Neutrophil (primary cell): ENCODE results near the gene DDO.

Source experiments
- H3K27ac ChIP-seq: fragments of 200-600 bp; sonication (generic); 2 replicates; pipeline ENCODE4 v1.5.1; 2016; ENCODE audit warnings: mild to moderate bottlenecking, moderate library complexity
- H3K27me3 ChIP-seq: fragments of 200-600 bp; sonication (generic); 2 replicates; pipeline ENCODE4 v1.6.0; 2016; ENCODE audit warnings: mild to moderate bottlenecking
- H3K36me3 ChIP-seq: fragments of 200-600 bp; sonication (generic); 2 replicates; pipeline ENCODE4 v1.5.1; 2017
- H3K4me1 ChIP-seq, 2 experiments: fragments of 200-600 bp in 1 of 2; sonication (generic) in 1 of 2; 1 replicate in 1 of 2; 2 replicates in 1 of 2; pipeline versions ENCODE4 v1.5.1 to v1.6.1; 2013 to 2016; ENCODE audit warnings: low read depth in 1 of 2, low read length in 1 of 2, mild to moderate bottlenecking in 1 of 2, moderate library complexity in 1 of 2; ENCODE audit not compliant: control insufficient read depth in 1 of 2, insufficient read depth in 1 of 2
- H3K4me3 ChIP-seq, 2 experiments: fragments of 200-600 bp in 1 of 2; sonication (generic) in 1 of 2; 1 replicate in 1 of 2; 2 replicates in 1 of 2; pipeline ENCODE4 v1.5.1; 2013 to 2016; ENCODE audit warnings: low read depth in 1 of 2, low read length in 1 of 2, mild to moderate bottlenecking in 1 of 2, moderate library complexity in 1 of 2
- H3K9me3 ChIP-seq: fragments of 200-600 bp; sonication (generic); 2 replicates; pipeline ENCODE4 v1.5.1; 2016
- TF ChIP-seq, protein P1 (sequence below): fragments of 200-600 bp; sonication (generic); IDR thresholded peaks from 2 replicates; pipeline ENCODE4 v1.5.1; 2016; ENCODE audit warnings: antibody characterized with exemption

DDO gene

DNA sequence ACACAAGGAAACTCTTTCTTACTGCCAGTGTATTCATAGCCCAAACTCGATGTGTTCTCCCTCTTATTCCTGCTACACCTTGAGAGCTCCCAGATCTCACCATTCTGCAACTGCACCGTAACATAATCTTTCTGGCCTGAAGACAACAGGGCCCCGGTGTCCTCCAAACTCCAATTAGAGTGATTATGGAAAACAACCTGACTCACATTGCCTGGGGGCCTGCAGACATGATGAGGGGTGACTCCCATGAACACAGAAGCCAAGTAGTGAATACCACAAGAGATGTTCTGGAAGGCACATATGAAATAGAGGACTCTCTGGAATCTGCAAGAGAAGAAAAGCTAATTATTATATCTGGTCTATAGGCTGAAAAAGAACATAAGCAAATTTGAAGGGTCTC is 41.3 kb upstream of the DDO start:
- H3K27ac ChIP-seq, result no peak overlapping the region
- TF ChIP-seq, protein P1, sequence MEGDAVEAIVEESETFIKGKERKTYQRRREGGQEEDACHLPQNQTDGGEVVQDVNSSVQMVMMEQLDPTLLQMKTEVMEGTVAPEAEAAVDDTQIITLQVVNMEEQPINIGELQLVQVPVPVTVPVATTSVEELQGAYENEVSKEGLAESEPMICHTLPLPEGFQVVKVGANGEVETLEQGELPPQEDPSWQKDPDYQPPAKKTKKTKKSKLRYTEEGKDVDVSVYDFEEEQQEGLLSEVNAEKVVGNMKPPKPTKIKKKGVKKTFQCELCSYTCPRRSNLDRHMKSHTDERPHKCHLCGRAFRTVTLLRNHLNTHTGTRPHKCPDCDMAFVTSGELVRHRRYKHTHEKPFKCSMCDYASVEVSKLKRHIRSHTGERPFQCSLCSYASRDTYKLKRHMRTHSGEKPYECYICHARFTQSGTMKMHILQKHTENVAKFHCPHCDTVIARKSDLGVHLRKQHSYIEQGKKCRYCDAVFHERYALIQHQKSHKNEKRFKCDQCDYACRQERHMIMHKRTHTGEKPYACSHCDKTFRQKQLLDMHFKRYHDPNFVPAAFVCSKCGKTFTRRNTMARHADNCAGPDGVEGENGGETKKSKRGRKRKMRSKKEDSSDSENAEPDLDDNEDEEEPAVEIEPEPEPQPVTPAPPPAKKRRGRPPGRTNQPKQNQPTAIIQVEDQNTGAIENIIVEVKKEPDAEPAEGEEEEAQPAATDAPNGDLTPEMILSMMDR, result no peak
- no peak overlapping the region for H3K4me3 ChIP-seq
- H3K27me3 ChIP-seq, result no peaks in the 10 kb centered on the region
- H3K36me3 ChIP-seq, result peaks cover 12% of the 10 kb centered on the region
- no peaks in the 10 kb centered on the region for H3K9me3 ChIP-seq
- H3K4me1 ChIP-seq, result no peaks in the 10 kb centered on the region

DNA sequence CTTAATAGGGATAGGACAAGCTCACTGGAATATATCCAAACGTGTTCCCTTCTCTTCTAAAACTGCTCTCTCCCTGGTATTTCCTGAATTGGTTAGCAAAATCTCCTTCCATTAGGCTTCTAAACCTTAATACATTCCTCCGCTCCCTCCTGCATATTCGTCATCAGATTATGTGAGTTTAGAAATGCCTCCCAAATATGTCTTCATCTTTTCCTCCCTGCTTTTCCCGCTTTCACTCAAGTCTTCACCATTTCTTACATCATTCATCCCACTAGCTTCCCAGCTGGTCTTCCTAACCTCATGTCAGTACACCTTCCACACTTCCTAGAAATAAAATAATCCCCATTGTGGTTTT is 34.1 kb upstream of the DDO start:
- no peaks in the 10 kb centered on the region for H3K27me3 ChIP-seq
- no peaks in the 10 kb centered on the region for H3K36me3 ChIP-seq
- no peaks in the 10 kb centered on the region for H3K9me3 ChIP-seq
- no peak overlapping the region for H3K4me3 ChIP-seq
- TF ChIP-seq, protein P1, result no peak
- H3K4me1 ChIP-seq, result peaks cover 18 to 19% of the 10 kb centered on the region in 2 experiments
- peak overlapping the region; percentile 28 for H3K27ac ChIP-seq

DNA sequence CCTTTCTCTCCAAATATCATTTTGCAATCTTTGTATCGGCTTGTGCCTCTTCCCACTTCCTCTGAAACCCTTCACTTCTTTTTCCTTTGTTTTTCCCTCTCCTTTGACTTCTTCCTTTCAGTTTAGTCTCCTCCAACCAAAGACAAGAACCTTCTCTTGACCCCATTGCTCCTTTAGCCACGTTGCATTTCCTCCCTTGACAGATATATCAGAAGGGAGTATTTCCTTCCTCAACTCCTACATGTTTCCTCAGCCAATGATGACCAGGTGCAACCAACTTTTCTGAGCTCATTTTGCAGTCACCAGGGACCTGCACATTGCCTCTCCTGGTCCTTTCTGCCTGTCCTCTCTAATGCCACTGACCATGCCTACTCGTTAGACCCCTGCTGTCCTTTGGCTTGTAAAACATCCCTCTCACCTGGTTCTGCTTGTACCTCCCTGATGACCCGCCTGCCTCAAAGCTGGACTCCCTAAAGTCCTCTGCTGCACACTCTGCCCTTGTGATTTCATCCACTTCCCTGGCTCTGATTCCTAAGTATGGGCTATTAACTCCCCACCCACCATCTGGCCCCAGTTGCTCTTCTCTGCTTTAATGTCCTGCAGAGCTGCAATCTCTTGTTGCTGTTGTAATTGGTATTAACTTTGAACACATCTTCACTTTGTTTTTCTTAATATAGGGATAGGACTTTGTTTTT is 33.6 kb upstream of the DDO start:
- Histone ChIP-seq H3K27me3 (no peaks in the 10 kb centered on the region), H3K4me3 (no peak overlapping the region), H3K9me3 (no peaks in the 10 kb centered on the region), H3K4me1 (peaks cover 18 to 19% of the 10 kb centered on the region in 2 experiments), H3K27ac (peak overlapping the region; percentile 28), H3K36me3 (no peaks in the 10 kb centered on the region)
- TF ChIP-seq, protein P1, result no peak

DNA sequence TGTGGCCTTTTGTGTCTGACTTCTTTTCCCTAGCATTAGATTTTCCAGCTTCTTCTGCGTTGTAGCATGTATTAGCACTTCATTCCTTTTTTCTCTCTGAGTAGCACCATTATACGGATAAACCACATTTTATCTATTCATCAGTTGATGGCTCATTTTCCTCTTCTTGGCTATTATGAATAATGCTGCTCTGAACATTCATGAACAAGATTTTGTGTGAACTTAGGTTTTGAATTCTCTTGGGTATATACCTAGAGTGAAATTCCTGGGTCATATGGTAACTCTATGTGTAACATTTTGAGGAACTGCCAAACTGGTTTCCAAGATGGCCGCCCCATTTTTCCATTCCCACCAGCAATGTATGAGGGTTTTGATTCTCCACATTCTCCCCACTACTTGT is 32.4 kb upstream of the DDO start:
- TF ChIP-seq, protein P1, result no peak
- Histone ChIP-seq H3K4me3 (no peak overlapping the region), H3K36me3 (no peaks in the 10 kb centered on the region), H3K27me3 (no peaks in the 10 kb centered on the region), H3K27ac (no peak overlapping the region), H3K9me3 (no peaks in the 10 kb centered on the region), H3K4me1 (peaks cover 18 to 19% of the 10 kb centered on the region in 2 experiments)

DNA sequence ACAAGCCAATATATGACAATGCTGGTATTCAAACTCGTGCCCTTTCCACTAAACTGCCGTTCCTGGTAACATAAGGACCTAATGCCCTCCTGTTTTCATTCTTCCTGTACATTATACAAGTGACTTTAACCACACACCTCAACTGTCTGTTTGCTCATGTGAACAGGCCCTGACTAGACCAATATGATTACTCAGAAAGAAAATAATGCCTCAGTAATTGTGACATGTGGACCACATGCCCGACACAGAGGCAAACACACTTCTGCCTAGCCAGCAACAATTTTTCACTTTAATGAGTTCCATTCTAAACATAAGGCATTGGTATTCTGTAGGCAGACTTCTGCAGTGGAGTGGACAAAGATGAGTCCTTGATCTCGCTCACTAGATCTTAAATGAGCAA is 31.0 kb upstream of the DDO start:
- no peak overlapping the region for H3K4me3 ChIP-seq
- no peak overlapping the region for H3K27ac ChIP-seq
- H3K36me3 ChIP-seq, result peaks cover 5% of the 10 kb centered on the region
- peaks cover 18 to 19% of the 10 kb centered on the region in 2 experiments for H3K4me1 ChIP-seq
- H3K9me3 ChIP-seq, result no peaks in the 10 kb centered on the region
- TF ChIP-seq, protein P1, result no peak
- H3K27me3 ChIP-seq, result no peaks in the 10 kb centered on the region
